Stimulated activated CD4-positive, alpha-beta T cell treated with anti-CD3 and anti-CD28 coated beads, Interleukin-15, amount 100 ng/mL, for 48 hours (primary cell): Measurements from ENCODE around the gene DDIAS.
"Not testable (repeated sequence)": the region's sequence is repeated elsewhere in the genome, so short reads cannot be mapped to it uniquely, and the experiment has no call there.

Experiments
- DNase-seq, 2 donors: peaks; one replicate each; pipeline ENCODE4 v3.0.0-alpha.2; 2020; ENCODE audit warnings: low read depth in 2 of 2

Gene DDIAS

DNA sequence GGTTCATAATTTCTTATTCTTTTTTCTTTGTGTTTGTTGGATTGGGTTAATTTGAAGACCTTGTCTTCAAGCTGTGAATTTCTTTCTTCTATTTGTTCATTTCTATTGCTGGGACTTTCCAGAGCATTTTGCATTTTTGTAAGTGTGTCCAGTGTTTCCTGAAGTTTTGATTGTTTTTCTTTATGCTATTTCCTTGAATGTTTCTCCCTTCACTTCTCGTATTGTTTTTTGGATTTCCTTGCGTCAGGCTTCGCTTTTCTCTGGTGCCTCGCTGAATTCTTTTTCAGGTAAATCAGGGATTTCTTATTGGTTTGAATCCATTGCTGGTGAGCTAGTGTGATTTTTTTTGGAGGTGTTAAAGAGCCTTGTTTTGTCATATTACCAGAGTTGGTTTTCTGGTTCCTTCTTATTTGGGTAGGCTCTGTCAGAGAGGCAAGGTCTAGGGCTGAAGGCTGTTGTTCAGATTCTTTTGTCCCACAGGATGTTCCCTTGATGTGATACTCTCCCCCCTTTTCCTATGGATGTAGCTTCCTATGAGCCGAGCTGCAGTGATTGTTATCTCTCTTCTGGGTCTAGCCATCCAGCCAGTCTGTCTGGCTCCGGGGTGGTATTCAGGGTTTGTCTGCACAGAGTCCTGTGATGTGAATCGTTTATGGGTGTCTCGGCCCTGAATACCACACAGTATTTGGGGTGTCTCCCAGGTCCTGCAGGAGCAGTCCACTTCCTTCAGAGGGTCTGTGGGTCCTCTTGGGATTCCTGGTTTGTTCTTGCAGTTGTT, 21.0 kb downstream of the DDIAS start:
- not testable (repeated sequence) for DNase-seq

DNA sequence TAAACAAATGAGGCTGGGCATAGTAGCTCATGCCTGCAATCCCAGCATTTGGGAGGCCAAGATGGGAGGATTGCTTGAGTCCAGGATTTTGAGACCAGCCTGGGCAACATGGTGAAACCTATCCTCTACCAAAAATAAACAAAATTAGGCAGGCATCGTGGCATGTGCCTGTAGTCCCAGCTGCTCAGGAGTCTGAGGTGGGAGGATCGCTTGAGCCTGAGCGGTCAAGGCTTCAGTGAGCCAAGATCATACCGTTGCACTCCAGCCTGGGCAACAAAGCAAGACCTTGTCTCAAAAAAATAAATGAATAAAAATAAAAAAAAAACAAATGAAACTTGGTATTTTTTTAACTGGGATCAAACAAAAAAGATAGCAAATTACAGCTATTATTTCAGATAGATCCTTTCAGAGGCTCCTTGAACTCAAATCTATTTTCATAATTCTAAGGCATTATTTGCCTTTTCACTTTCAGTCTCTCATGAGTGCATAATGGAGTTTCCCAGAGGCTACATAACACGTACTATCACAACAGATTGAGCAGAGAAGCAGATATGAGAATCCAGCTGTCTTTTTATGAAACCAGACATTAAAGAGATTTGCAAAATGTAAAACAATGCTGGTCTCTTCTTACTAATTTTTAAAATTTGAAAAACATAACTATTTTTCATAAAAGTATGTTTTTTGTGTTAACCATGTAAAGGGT, 23.1 kb downstream of the DDIAS start:
- DNase-seq = no peak

DNA sequence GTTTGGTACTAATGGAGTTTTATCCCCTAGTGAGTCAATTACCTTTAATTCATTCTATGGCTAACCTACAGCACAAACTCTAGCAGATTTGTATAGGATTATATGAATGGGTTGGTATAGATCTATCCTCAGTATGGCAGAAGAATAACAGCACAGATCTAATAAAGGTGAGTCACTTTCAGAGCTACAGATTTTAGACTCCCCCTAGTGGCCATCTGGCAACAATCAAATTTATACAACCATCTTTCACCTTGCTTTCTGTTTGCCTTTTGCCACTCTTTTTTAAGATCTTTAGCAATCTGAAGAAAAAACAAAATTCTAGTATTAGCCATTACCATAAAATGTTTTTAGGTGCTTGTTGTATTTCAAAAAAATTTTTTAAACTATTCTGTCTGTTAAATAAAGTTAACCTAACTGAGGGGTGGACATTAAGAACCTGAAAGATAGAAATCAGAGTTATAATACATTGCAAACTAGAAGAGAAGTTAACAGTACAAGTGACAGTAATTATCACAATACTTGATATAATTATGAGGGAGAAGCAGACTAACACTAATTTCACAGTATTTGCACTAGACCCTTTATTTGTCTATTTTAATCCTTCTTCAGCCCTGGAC, 25.8 kb downstream of the DDIAS start:
- DNase-seq = no peak

DNA sequence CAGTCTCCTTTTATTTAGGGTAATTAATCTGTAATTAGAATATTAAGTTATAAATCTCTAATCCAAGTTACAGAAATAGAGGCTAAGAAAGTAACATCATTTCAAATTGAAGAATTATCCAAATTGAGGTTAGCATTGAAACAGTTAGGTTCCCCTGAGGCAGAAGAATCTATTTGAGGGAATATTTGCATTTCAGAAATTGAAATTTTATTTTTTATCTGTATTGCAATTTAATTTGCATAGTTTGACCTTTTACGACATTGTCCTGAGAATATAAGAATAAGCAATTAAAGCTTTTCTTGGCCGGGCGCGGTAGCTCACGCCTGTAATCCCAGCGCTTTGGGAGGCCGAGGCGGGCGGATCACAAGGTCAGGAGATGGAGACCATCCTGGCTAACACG, 27.6 kb downstream of the DDIAS start:
- no peak for DNase-seq

DNA sequence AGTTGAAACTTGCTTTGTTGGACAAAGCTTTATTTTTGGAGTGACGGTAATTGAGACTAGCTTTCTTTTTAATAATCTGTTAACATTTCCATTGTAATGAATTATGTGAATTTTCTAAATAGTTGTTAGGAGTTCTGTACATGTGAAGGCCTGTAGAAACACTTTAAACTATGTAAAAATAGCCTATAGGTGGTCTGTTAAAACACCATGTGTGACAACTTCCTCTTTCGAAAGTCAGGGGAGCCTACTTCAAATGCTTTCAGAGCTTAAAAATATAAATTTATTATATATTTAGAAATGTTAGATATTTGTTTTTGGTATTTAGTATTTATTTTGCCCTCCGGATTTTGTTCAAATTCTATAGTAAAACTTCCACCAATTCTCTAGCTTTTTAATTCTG, 28.7 kb downstream of the DDIAS start:
- no peak for DNase-seq

DNA sequence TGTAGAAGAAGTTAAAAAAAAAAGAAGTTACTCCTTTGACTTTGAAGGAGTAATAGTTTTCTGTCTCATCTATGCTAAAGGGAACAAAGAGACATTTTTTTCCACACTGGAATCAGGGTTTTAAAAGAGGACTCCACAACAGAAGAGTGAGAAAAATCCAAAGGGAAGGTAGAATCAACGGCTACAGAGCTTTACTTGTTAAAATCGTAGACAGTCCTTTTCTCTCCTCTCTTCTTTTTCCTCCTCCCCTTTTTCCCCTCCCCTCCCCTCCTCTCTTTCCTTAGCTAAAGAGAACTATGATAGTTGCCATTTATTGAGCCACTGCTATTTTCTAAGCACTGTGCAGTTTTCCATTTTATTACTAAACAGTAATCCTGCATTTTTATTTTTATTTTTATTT, 29.2 kb downstream of the DDIAS start:
- no peak for DNase-seq

DNA sequence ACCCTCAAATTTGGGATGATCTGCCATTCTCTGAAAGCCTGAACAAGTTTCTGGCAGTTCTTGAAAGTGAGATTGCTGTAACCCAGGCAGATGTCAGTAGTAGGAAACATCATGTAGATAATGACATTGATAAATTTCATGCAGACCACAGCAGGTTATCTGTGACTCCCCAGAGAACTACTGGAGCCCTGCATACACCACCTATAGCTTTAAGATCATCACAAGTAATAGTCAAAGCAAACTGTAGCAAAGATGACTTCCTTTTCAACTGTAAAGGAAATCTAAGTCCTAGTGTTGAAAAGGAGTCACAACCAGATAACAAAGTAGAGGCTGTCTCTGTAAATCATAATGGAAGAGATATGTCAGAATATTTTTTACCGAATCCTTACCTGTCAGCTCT, 31.0 kb downstream of the DDIAS start:
- no peak for DNase-seq

DNA sequence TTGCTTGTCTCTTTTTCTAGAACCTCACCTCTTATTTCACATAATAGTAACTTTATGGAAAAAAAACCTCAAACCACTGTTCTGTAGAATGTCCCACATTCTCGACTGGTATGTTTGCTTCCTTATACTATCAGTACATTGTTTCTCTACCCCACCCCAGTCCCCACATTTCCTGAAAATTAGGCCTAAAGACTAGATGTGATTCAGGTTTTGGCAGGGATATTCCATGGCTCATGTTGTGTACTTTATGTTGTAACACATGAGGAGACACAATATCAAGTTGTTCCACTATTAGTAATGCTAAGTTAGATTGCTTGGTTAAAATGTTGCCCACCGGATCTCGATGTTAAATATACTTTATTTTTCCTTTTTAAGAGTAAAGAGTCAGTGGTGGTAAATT, 34.7 kb downstream of the DDIAS start:
- DNase-seq = no peak

DNA sequence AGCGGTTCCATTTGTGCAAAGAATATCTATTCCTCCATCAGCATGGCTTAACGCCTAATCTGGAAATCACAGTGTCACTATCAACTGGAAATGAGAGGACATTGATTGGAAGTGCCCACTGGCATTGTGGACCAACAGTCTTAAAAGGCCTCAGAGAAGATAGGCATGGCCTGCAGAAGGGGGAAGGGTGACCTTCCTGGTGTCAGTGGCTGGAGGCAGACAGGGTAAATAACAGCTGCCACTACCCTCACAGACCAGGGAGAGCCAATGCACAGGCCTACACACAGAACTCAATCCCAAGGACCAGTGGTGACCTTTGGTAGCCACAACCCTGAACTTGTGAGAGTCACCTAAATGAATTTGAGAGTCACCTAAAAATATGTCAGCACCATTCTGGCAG, 36.0 kb downstream of the DDIAS start:
- no peak for DNase-seq

DNA sequence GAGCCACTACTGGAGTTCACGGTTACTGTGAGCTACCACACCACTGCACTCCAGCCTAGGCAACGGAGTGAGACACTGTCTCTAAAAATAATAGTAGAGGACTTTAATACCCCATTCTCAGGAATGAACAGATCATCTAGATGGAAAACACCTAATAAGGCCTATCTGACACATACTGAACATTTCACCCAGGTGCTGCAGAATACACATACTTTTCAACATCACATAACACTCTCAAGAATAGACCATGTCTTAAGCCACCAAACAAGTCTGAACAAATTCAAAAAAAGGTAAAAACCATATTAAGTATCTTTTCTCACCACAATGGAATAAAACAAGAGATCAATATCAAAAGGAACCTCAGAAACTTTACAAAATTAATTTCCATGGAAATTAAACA, 37.9 kb downstream of the DDIAS start:
- DNase-seq = no peak

DNA sequence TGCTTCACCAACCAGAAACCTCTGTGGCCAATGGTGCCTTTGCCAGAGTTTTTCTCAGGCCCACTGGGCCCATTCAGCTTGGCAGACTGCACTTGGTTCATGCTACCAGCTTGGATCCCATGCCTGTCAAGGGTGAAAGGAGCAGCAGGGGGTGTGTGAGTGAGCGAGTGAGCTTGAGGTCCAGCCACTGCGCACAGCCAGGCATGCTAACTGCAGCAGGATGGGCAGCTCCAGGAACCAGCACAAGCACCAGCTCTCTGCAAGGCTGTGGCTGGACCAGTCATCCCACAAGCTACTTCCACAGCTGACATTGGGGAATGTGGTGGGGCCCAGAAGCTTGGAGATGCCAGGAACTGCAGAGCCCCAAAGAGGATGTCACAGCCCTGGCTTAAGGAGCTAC, 40.8 kb downstream of the DDIAS start:
- DNase-seq = no peak

DNA sequence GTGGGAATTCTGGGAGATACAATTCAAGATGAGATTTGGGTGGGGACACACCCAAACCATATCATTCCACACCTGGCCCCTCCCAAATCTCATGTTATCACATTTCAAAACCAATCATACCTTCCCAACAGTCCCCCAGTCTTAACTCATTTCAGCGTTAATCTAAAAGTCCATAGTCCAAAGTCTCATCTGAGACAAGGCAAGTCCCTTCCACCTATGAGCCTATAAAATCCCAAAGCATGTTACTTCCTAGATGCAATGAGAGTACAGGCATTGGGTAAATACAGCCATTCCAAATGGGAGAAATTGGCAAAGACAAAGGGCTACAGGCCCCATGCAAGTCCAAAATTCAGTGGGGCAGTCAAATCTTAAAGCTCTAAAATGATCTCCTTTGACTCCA, 41.9 kb downstream of the DDIAS start:
- DNase-seq = not testable (repeated sequence)

DNA sequence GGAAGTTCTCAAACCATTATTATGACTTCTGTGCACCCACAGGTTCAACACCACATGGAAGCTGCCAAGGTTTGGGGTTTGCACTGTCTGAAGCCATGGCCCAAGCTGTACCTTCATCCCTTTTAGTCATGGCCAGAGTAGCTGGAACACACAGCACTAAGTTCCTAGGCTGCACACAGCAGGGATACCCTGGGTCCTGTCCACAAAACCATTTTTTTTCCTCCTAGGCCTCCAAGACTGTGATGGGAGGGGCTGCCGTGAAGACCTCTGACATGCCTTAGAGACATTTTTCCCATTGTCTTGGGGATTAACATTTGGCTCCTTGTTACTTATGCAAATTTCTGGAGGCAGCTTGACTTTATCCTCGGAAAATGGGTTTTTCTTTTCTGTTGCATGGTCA, 42.7 kb downstream of the DDIAS start:
- no peak for DNase-seq

DNA sequence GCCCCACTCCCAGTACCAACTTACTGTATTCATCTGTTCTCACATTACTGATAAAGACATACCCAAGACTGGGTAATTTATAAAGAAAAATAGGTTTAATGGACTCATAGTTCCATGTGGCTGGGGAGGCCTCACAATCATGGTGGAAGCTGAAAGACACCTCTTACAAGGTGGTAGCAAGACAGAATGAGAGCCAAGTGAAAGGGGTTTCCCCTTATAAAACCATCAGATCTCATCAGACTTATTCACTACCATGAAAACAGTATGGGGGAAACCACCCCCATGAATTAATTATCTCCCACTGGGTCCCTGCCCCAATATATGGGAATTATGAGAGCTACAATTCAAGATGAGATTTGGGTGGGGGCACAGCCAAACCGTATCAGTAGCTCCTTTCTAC, 43.5 kb downstream of the DDIAS start:
- not testable (repeated sequence) for DNase-seq

DNA sequence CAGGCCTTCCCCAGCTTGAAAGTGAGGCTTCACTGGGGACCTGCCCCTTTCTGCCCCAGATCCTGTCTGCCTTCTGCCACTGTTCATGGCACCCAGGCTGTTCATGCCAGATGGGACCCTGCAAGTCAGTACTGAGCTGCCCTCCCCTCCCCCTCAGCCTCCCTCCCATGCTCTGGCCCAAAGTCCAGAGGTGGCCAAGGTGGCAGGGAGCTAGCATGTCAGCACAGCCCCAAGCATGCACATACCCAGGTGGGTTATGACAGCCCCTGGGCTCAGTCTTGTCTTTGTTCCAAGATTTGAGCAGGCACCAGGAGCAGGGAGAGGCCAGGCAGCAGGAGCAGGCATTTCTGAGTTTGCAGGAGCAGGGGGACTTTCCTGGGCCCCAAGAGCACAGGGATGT, 44.1 kb downstream of the DDIAS start:
- no peak for DNase-seq

DNA sequence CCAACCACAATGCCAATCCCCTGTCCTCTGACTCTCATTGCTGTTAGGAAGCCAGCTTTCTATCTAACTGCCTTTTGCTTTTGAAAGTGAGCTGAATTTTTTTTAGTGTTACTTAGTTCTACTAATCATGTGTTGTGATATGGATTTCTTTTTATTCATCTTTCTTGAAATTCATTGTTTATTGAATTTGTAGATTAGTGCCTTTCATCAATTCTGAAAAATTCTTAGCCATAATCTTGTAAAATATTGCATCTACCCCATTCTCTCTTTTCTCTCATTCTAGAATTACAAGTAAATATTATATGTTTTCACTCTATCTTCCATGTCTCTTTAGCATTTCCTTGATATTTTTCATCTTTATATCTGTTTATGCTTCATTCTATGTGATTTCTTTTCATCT, 47.8 kb downstream of the DDIAS start:
- no peak for DNase-seq

DNA sequence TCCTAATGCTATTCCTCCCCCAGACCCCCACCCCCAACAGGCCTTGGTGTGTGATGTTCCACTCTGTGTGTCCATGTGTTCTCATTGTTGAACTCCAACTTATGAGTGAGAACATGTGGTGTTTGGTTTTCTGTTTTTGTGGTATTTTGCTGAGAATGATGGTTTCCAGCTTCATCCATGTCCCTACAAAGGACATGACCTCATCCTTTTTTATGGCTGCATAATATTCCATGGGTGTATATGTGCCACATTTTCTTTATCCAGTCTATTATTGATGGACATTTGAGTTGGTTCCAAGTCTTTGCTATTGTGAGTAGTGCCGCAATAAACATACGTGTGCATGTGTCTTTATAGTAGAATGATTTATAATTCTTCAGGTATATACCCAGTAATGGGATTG, 49.0 kb downstream of the DDIAS start:
- not testable (repeated sequence) for DNase-seq

DNA sequence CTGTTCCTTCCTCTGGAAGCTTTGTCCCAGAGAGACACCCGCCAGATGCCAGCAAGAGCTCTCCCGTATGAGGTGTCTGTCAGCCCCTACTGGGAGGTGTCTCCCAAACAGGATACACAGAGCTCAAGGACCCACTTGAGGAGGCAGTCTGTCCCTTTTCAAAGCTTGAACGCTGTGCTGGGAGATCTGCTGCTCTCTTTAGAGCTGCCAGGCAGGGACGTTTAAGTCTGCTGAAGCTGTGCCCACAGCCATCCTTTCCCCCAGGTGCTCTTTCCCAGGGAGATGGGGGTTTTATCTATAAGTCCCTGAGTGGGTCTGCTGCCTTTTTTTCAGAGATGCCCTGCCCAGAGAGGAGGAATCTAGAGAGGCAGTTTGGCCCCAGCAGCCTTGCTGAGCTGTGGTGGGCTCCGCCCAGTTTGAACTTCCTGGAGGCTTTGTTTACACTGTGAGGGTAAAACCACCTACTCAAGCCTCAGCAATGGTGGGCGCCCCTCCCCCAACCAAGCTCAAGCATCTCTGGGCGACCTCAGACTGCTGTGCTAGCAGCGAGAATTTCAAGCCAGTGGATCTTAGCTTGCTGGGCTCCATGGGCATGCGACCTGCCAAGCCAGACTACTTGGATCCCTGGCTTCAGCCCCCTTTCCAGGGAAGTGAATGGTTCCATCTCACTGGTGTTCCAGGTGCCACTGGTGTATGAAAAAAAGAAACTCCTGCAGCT, 54.4 kb downstream of the DDIAS start:
- DNase-seq = peak in 1 of 2 donors; percentile 10

DNA sequence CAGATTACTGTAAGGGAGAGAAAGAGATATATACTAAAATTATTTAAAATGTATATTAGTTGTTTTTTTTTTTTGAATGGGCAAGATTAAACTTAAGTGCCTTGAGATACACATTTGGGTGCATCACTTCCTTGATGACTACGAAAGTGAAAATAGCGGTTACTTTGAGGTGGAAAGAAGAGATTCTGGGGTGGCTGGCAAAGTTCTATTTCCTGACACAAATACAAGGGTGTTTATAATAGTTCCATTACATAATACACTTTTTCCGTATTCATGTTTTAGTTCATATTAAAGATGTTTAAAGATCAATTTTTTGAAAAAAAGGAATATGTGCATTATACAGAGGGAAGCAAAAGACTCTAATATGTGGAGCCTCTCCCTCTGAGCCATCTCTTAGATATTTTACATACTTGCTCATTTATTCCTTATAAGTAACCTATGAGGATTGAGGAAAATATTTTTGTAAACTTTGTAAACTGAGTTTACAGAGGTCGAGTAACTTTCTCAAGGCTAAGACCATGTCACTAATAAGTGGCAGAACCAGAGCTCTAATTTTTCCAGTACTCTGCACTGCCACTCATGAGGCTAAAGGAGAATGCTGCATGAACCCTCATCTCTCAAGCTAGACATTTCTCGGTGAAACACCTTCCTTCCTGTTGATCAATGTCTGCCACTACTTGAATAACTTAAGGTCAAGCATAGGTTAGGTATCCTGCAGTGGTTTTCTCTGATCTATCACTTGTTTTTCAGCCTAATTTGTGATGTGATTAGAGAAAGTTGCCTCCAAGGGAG, 58.6 kb downstream of the DDIAS start:
- no peak for DNase-seq

DNA sequence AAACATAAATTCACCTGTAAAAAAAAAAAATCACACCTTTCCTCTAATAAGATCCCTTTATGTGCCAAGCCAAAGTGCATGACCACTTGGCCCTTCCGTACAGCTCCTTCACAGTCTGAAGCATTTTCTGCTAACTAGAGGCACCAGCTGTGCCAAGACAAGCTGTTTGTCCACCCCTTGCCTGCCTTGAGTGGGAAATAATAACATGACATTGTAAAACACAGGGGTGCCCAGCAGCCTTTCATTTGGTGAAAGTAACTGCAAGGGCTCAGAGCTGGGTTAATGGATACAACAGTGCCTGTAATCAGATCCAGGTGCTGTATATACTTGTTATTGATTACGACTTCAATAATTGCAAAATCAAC, 59.2 kb downstream of the DDIAS start:
- no peak for DNase-seq

DNA sequence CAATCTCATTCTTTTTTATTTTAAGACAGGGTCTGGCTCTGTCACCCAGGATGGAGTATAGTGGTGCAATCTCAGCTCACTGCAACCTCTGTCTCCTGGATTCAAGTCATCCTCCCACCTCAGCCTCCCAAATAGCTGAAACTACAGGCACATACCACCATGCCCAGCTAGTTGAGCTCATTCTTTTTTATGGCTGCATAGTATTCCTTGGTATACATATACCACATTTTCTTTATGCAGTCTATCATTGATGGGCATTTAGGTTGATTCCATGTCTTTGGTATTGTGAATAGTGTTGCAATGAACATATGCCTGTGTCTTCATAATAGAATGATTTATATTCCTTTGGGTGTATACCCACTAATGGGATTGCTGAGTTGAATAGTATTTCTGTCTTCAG, 60.5 kb downstream of the DDIAS start:
- DNase-seq = not testable (repeated sequence)

DNA sequence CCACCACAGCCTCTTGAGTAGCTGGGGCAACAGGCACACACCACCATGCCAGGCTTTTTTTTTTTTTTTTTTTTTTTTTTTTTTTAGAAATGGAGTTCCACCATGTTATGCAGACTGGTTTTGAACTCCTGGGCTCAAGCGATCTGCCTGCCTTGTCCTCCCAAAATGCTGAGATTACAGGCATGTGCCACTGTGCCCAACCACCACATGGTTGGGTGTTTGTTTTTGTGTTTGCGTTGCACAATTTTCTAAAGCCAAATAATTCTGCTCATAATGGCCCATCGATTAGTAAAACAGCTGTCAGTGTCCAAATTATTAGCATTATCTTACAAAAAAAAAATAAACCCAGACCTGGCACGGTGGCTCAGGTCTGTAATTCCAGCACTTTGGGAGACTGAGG, 65.8 kb downstream of the DDIAS start:
- DNase-seq = no peak
